Measurements from ENCODE around the gene DNAL4. TPM values are rescaled to one million over a fixed set of nuclear protein-coding genes. Genes with fewer than 3 reads are reported as not detected.

Gene DNAL4
- total RNA-seq, 1 donor from 2014 or later = 16.0 TPM

GRCh38 chr22:38834215-38834953 lies 40.4 kb upstream of the DNAL4 start:
- intact Hi-C loops (cut with DNase I) = no loop called here
- Histone ChIP-seq H3K36me3 (no peaks in the 10 kb centered on the region), H3K27me3 (no peaks in the 10 kb centered on the region), H3K4me1 (no peaks in the 10 kb centered on the region), H3K9me3 (no peaks in the 10 kb centered on the region), H3K27ac (no peak overlapping the region), H3K4me3 (no peak overlapping the region)
- no peak for ATAC-seq
- no peak for TF ChIP-seq CTCF (IDR thresholded peaks at IDR 0.05)
- peak; percentile 26 for DNase-seq

GRCh38 chr22:38833061-38833460 lies 39.1 kb upstream of the DNAL4 start:
- no peaks in the 10 kb centered on the region for H3K4me1 ChIP-seq
- DNase-seq (no peak), ATAC-seq (no peak)
- TF ChIP-seq CTCF (IDR thresholded peaks at IDR 0.05) = no peak
- no peaks in the 10 kb centered on the region for H3K9me3 ChIP-seq
- no peak overlapping the region for H3K4me3 ChIP-seq
- intact Hi-C loops (cut with DNase I) = no loop called here
- H3K27me3 ChIP-seq = no peaks in the 10 kb centered on the region
- H3K36me3 ChIP-seq = no peaks in the 10 kb centered on the region
- H3K27ac ChIP-seq = no peak overlapping the region

- H3K9me3 ChIP-seq = no peaks in the 10 kb centered on the region
- ATAC-seq (no peak), DNase-seq (peak; percentile 56)
- no peaks in the 10 kb centered on the region for H3K4me1 ChIP-seq
- H3K27me3 ChIP-seq = no peaks in the 10 kb centered on the region
- H3K36me3 ChIP-seq = no peaks in the 10 kb centered on the region
- H3K27ac ChIP-seq = no peak overlapping the region
- no peak overlapping the region for H3K4me3 ChIP-seq
- TF ChIP-seq CTCF (IDR thresholded peaks at IDR 0.05) = no peak
- intact Hi-C loops (cut with DNase I) = no loop called here
These were observed 38.3 kb upstream of the DNAL4 start for GRCh38 chr22:38832005-38832978.

GRCh38 chr22:38831166-38831945 lies 37.4 kb upstream of the DNAL4 start:
- H3K4me1 ChIP-seq = no peaks in the 10 kb centered on the region
- H3K36me3 ChIP-seq = no peaks in the 10 kb centered on the region
- ATAC-seq = peak; percentile 69
- no peak overlapping the region for H3K4me3 ChIP-seq
- H3K27me3 ChIP-seq = no peaks in the 10 kb centered on the region
- TF ChIP-seq CTCF (IDR thresholded peaks at IDR 0.05) = no peak
- H3K27ac ChIP-seq = no peak overlapping the region
- no peaks in the 10 kb centered on the region for H3K9me3 ChIP-seq
- DNase-seq = peak; percentile 64
- intact Hi-C loops (cut with DNase I) = no loop called here

GRCh38 chr22:38830845-38831108 lies 36.8 kb upstream of the DNAL4 start:
- no peak for ATAC-seq
- Histone ChIP-seq H3K27ac (no peak overlapping the region), H3K9me3 (no peaks in the 10 kb centered on the region), H3K4me3 (no peak overlapping the region), H3K27me3 (no peaks in the 10 kb centered on the region), H3K4me1 (no peaks in the 10 kb centered on the region), H3K36me3 (no peaks in the 10 kb centered on the region)
- intact Hi-C loops (cut with DNase I) = no loop called here
- peak; percentile 48 for DNase-seq
- no peak for TF ChIP-seq CTCF (IDR thresholded peaks at IDR 0.05)
